ENCODE measurements around the gene CDK19. TPM values are rescaled to one million over a fixed set of nuclear protein-coding genes. Genes with fewer than 3 reads are reported as not detected.
A peak's percentile ranks its signal among the peaks of the same experiment; 100 is the strongest.

The CDK19 gene
- total RNA-seq, 1 experiment from 2014 or later: 30.7 TPM

GRCh38 chr6:110660066-110660655 is 155.1 kb downstream of the CDK19 start:
- DNase-seq (ENCODE audit: low read depth): no peak

- no peak for DNase-seq (ENCODE audit: low read depth)
Measured at GRCh38 chr6:110658631-110659211, 156.5 kb downstream of the CDK19 start.

DNA sequence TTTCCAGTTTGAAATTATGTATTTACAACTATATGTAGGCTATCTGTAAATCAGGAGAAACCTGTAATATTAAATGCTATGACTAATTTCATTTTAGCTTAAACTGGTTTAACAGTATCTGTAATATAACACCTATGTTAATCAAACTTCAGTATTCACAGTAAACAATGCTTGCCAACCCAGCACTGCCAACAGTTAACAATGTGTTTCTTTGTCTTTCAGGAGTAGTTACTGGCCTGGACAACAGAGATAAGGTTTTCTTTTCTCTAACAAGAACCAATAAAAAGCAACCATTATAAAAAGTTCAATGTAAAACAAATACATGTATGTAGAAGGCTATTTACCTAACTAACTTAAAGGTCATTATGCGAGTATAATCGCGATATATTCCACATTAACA is 158.8 kb downstream of the CDK19 start:
- no peak for DNase-seq (ENCODE audit: low read depth)

DNA sequence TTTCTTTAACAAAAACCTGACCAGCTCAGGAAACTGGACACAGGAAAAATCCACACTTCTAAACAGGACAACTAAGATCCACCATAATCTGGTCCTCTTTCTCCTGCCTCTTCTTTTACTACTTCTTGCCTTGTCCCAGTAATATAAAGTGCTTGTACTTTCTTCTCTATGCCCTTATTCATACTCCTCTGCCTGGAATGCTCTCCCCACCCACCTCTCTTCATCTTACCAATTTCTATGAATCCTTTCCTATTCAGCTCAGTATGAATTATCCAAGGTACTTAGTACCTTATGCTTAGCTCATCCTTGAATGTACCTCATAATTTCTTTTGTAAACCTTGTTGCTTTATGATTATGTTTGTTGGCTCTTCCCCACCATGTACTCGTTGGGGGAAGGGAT is 159.4 kb downstream of the CDK19 start:
- DNase-seq (ENCODE audit: low read depth): no peak

GRCh38 chr6:110654096-110654820 is 161.0 kb downstream of the CDK19 start:
- peak; percentile 46 for DNase-seq (ENCODE audit: low read depth)

- DNase-seq (ENCODE audit: low read depth): no peak
Measured at GRCh38 chr6:110653381-110653780, 161.9 kb downstream of the CDK19 start.

- no peak for DNase-seq (ENCODE audit: low read depth)
Measured at GRCh38 chr6:110652520-110652919, 162.7 kb downstream of the CDK19 start.

GRCh38 chr6:110650755-110651154 is 164.5 kb downstream of the CDK19 start:
- DNase-seq (ENCODE audit: low read depth): no peak

DNA sequence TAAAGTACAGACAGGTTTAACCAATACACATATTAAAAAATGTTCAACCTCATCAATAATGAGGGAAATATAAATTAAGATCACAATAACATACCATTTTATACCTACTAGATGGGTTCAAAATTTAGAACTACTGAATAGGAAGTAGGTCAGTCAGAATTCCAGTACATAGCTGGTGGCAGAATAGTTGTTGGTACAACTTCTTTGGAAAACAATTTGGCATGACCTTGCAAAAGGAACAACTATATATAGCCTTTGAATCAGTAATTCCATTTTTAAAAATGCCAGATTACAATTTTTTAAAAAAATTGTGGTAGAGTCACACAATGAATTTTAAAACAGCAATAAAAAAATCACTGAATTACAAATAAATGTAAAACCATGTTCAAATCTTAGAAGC is 165.6 kb downstream of the CDK19 start:
- DNase-seq (ENCODE audit: low read depth): no peak

- DNase-seq (ENCODE audit: low read depth): no peak
Measured at GRCh38 chr6:110646951-110647910, 168.0 kb downstream of the CDK19 start.

GRCh38 chr6:110646419-110646698 is 168.9 kb downstream of the CDK19 start:
- DNase-seq (ENCODE audit: low read depth): no peak

DNA sequence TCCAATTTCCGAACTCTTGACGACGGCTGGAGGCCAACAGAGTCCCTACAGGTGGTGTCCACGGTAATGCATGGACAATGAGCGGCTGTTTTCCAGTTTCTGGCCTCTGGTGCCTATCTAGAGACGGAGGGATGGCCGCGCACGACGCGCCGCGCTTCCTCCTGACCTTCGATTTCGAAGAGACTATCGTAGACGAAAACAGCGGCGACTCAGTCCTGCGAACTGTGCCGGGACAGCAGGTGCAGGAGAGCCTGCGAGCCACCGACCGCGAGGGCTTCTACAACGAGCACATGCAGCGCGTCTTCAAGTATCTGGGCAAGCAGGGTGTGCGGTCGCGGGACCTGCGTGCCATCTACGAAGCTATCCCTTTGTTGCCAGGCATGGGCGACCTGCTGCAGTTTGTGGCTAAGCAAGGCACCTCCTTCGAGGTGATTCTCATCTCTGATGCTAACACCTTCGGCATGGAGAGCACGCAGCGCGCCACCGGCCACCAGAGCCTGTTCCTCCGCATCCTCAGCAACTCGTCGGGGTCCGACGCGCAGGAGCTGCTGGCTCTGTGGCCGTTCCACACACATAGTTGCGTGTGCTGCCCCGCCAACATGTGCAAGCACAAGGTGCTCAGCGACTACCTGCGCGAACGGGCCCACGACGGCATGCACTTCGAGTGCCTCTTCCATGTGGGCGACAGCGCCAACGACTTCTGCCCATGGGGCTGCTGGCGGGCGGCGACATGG is 169.4 kb downstream of the CDK19 start:
- no peak for DNase-seq (ENCODE audit: low read depth)

DNA sequence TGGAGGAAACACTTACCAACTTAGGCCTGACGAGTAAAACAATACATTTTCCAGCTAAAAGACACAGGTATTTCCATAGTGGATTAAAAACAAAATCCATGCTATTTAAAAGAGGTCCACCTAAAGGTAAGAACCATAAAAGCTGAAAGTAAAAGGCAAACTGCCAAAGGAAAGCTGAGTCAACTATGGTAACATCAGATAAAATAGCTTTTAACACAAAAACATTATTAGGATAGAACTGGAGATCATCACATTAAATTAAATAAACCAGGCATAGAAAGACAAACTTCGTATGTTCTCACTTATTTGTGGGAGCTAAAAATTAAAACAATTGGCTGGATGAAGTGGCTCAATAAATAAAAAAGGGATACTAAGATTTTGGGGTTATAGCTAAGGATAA is 172.1 kb downstream of the CDK19 start:
- DNase-seq (ENCODE audit: low read depth): peak; percentile 81

- DNase-seq (ENCODE audit: low read depth): peak; percentile 25
Measured at GRCh38 chr6:110642711-110643110, 172.6 kb downstream of the CDK19 start.

DNA sequence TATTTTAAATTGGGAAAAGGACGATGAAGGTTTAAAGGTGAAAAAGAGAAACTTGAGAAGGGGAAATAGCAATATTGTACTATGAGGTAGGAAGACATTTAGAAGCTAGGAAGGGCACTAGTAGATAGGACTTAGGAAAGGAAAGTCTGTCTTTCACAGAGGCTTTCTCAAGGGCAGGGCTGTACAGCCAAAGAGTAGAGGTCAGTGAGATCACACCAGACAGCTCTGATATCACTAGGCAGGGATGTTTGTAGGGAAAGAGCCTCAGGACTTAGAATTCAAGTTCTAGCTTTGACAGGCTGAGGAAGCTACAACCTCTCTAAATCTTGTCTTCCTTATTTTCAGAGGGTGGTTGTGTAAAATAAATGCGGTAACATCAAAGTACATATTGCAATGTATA is 178.5 kb downstream of the CDK19 start:
- DNase-seq (ENCODE audit: low read depth): no peak

GRCh38 chr6:110635096-110635495 is 180.2 kb downstream of the CDK19 start:
- DNase-seq (ENCODE audit: low read depth): no peak

DNA sequence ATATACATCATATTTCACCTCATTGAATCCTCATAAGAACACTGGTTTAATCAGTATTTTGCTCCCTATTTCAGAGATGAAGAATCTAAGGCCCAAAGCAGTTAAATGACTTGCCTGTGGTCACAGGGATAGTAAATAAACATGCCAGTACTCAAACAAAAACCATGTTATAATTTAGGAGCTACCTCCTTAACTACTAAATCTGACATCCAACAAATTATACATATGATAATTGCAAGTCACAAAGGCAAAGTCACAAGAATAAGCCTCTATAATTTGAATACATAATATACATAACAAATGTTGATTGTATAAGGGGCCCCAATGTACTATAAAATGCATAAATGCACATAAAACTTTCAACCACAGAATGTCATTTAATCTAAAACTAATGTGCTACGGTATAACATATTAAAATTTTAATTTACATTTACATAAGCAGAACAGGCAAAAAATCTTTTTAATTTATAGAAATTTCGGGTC is 181.5 kb downstream of the CDK19 start:
- no peak for DNase-seq (ENCODE audit: low read depth)

- DNase-seq (ENCODE audit: low read depth): no peak
Measured at GRCh38 chr6:110629153-110629552, 186.1 kb downstream of the CDK19 start.

GRCh38 chr6:110628330-110628729 is 186.9 kb downstream of the CDK19 start:
- peak; percentile 85 for DNase-seq (ENCODE audit: low read depth)

DNA sequence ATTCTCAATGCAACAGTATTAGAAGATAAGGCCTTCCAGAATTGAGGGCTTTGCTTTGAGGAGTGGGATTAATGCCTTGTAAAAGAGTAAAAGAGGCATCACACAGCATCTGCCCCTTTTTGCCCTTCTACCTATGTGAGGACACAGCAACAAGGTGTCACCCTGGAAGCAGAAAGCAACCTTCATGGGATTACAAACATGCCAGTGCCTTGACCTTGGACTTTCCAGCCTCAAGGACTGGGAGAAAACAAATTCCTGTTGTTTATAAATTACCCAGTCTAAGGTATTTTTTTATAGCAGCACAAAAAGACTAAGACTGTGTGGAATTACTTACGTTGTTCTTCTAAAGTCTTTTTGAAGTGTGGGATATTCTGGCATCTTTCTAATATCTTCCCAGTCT is 188.8 kb downstream of the CDK19 start:
- DNase-seq (ENCODE audit: low read depth): peak; percentile 58

DNA sequence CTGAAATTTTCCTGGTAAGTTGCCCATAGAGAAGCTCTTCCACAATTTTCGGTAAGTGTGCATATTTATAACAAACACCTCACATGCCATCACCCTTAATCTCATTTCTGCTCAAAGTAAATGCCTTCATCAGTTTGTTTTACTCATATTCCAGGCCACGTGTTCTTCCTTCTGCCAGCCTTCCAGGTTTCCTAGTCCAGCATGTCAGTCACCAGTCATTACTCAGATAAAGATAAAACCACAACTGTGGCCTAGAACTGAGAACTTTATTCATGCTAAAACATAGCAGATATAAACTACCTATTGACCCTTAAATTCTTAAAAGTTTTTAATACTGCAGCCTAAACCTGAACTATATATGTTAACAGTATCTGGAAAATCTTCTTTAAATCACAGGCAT is 189.4 kb downstream of the CDK19 start:
- DNase-seq (ENCODE audit: low read depth): peak; percentile 89

Data from M059J (cell line).